ENCODE measurements around the gene TUBB3. TPM values are rescaled to one million over a fixed set of nuclear protein-coding genes. Genes with fewer than 3 reads are reported as not detected.

The TUBB3 gene
- total and polyA plus RNA-seq, 2 of the 8 experiments (the other 6 are each of a cell fraction or from before 2014, with no cell fraction given) = 275 to 393 TPM

DNA sequence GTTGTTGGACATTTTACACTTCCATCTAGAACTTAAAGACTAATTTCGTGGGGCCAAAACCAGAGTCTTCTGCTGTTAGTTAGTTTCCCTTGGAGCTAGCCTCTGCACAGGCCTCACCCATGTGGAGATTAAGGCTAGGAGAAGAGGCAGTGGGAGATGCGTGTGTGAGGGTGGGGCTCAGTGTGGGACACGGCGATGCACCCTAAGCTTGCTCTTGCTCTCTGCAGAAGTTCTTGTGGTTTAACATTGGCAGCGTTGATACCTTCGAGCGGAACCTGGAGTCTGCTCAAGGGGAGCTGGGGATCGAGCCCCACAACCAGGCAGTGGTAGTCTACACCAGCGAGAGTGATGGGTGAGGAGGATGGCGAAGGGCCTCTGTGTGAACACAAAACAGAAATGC, 62.1 kb downstream of the TUBB3 start:
- POLR2A ChIA-PET (ENCODE audit: partially characterized antibody) = interaction anchor here (0.7 to 2.0 kb wide), 4 partner anchors 8 to 20 kb away, joined by 3 to 8 read pairs (median 6); no protein-coding TSS in a partner anchor
- Histone ChIP-seq H3K79me1 (ENCODE audit: low read depth, low read length) (no peaks in the 10 kb centered on the region; the same call in 1 of the 2 replicates), H3K18ac (ENCODE audit: extremely low read depth, low read length) (no peak overlapping the region), H2AK5ac (ENCODE audit: low read depth, low read length) (no peak overlapping the region), H3K23me2 (ENCODE audit: low read depth, low read length) (no peaks in the 10 kb centered on the region), H4K20me1 (replicated peaks in 1 of 2; ENCODE audit: control insufficient read depth in 1 of 2, insufficient read depth in 2 of 2, low read length in 2 of 2) (peaks cover 0 to 7% of the 10 kb centered on the region in 2 experiments), H2BK5ac (ENCODE audit: low read depth, low read length) (no peak overlapping the region), H2BK20ac (ENCODE audit: low read length) (no peak overlapping the region), H2BK120ac (replicated peaks; ENCODE audit: low read depth, low read length) (no peak overlapping the region), H3K9ac (replicated peaks in 1 of 4; ENCODE audit: extremely low read depth in 1 of 4, low read depth in 3 of 4, low read length in 3 of 4) (no peak overlapping the region), H3K36me3 (ENCODE audit: control insufficient read depth in 2 of 4, insufficient read depth in 4 of 4, low read length in 3 of 4) (peaks cover 14 to 68% (median 43%) of the 10 kb centered on the region in 4 experiments), H2BK15ac (ENCODE audit: low read length) (no peak overlapping the region), H3K56ac (replicated peaks; ENCODE audit: insufficient read length, low read depth, low read length) (no peak overlapping the region), H3K4ac (replicated peaks; ENCODE audit: insufficient read length, low read depth, low read length) (no peak overlapping the region), H3K14ac (ENCODE audit: insufficient read length) (no peak overlapping the region), H2AFZ (ENCODE audit: low read length) (no peak overlapping the region), H3K27ac (ENCODE audit: low read depth, low read length) (no peak overlapping the region), H2BK12ac (ENCODE audit: low read depth, low read length) (no peak overlapping the region), H3K9me3 (ENCODE audit: insufficient read depth in 2 of 2, low read depth in 1 of 2, low read length in 1 of 2) (no peaks in the 10 kb centered on the region), H4K8ac (ENCODE audit: extremely low read depth, insufficient read depth, low read length) (no peak overlapping the region), H4K91ac (replicated peaks; ENCODE audit: insufficient read length, low read length) (no peak overlapping the region), H3K23ac (ENCODE audit: insufficient read length) (no peak overlapping the region), H3K4me1 (replicated peaks in 1 of 4; ENCODE audit: control insufficient read depth in 3 of 4, insufficient read depth in 4 of 4, low read length in 3 of 4) (no peaks in the 10 kb centered on the region), H3K4me3 (ENCODE audit: extremely low read depth in 1 of 4, insufficient read depth in 2 of 4, low read depth in 3 of 4, low read length in 4 of 4) (no peak overlapping the region), H3K79me2 (ENCODE audit: control insufficient read depth in 1 of 2, insufficient read depth in 2 of 2, low read length in 2 of 2) (no peaks in the 10 kb centered on the region), H4K5ac (ENCODE audit: insufficient read length, low read depth, low read length) (no peak overlapping the region), H3K4me2 (ENCODE audit: insufficient read depth in 1 of 2, low read depth in 2 of 2, low read length in 2 of 2) (no peak overlapping the region), H3K27me3 (replicated peaks in 1 of 4; ENCODE audit: control insufficient read depth in 3 of 4, extremely low read depth in 1 of 4, insufficient read depth in 3 of 4, low read length in 3 of 4) (no peaks in the 10 kb centered on the region; a peak in 1 of 7 replicates)
- no peak for DNase-seq (ENCODE audit: low read depth in 1 of 2, low spot score in 2 of 2)
- 97% methylated on average over 9 of the region's 10 CpGs; no CpG with 5 or more reads in 1 of the 2 experiments for WGBS, 2 experiments (ENCODE audit: extremely low coverage in 1 of 2, insufficient coverage in 1 of 2, insufficient read length in 1 of 2, insufficient replicate concordance in 2 of 2, low coverage in 1 of 2, low lambda C conversion rate in 2 of 2, missing lambda C conversion rate in 1 of 2)
- CTCF ChIA-PET (ENCODE audit: partially characterized antibody) = interaction anchor here (0.6 kb wide), 1 partner anchor 641 kb away, joined by 3 read pairs; no protein-coding TSS in a partner anchor
- FAIRE-seq = no peak
- TF ChIP-seq FOSL1 (IDR thresholded peaks at IDR 0.05; ENCODE audit: insufficient read depth, low read depth, low read length) (no peak), BACH1 (IDR thresholded peaks at IDR 0.05; ENCODE audit: low read length) (no peak)
